Measurements from ENCODE around the gene RABGAP1. TPM values are rescaled to one million over a fixed set of nuclear protein-coding genes. Genes with fewer than 3 reads are reported as not detected.

RABGAP1 gene
- total RNA-seq, 1 donor from 2014 or later, result 44.7 TPM

GRCh38 chr9:123135430-123135829, 194.6 kb downstream of the RABGAP1 start:
- Histone ChIP-seq H3K9ac (ENCODE audit: low read length) (no peak overlapping the region), H3K27ac (ENCODE audit: low read depth, low read length) (no peak overlapping the region), H3K4me2 (ENCODE audit: low read length) (no peak overlapping the region), H3K4me3 (ENCODE audit: insufficient read depth, low read depth, low read length) (no peak overlapping the region), H2AFZ (ENCODE audit: low read depth, low read length) (no peak overlapping the region), H4K20me1 (ENCODE audit: insufficient read depth, low read length) (no peaks in the 10 kb centered on the region), H3K36me3 (ENCODE audit: insufficient read depth, low read length) (no peaks in the 10 kb centered on the region), H3K4me1 (ENCODE audit: insufficient read depth, low read length) (no peaks in the 10 kb centered on the region), H3K79me2 (ENCODE audit: insufficient read depth, low read length) (no peaks in the 10 kb centered on the region), H3K9me3 (ENCODE audit: insufficient read depth, low read depth, low read length) (no peaks in the 10 kb centered on the region), H3K27me3 (ENCODE audit: insufficient read depth, low read length) (no peaks in the 10 kb centered on the region)
- Mint-ChIP-seq H3K27me3 (ENCODE audit: low read depth, unreplicated experiment) (no peaks in the 10 kb centered on the region), H3K36me3 (ENCODE audit: low read depth, unreplicated experiment) (no peaks in the 10 kb centered on the region), H3K4me1 (ENCODE audit: low read depth, unreplicated experiment) (no peaks in the 10 kb centered on the region), H3K9me3 (ENCODE audit: unreplicated experiment) (no peaks in the 10 kb centered on the region), H3K27ac (ENCODE audit: unreplicated experiment) (no peak overlapping the region), H3K4me3 (ENCODE audit: unreplicated experiment) (no peak overlapping the region)
- DNase-seq (ENCODE audit: low read depth), result no peak
- FAIRE-seq, result no peak
- TF ChIP-seq, protein P1, sequence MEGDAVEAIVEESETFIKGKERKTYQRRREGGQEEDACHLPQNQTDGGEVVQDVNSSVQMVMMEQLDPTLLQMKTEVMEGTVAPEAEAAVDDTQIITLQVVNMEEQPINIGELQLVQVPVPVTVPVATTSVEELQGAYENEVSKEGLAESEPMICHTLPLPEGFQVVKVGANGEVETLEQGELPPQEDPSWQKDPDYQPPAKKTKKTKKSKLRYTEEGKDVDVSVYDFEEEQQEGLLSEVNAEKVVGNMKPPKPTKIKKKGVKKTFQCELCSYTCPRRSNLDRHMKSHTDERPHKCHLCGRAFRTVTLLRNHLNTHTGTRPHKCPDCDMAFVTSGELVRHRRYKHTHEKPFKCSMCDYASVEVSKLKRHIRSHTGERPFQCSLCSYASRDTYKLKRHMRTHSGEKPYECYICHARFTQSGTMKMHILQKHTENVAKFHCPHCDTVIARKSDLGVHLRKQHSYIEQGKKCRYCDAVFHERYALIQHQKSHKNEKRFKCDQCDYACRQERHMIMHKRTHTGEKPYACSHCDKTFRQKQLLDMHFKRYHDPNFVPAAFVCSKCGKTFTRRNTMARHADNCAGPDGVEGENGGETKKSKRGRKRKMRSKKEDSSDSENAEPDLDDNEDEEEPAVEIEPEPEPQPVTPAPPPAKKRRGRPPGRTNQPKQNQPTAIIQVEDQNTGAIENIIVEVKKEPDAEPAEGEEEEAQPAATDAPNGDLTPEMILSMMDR (IDR thresholded peaks at IDR 0.05; ENCODE audit: insufficient read depth, low read depth, low read length), result no peak

- no peaks in the 10 kb centered on the region for H3K27me3 ChIP-seq (ENCODE audit: insufficient read depth, low read length)
- no peaks in the 10 kb centered on the region for H3K9me3 ChIP-seq (ENCODE audit: insufficient read depth, low read depth, low read length)
- H3K36me3 ChIP-seq (ENCODE audit: insufficient read depth, low read length), result no peaks in the 10 kb centered on the region
- DNase-seq (ENCODE audit: low read depth), result no peak
- no peak overlapping the region for H3K9ac ChIP-seq (ENCODE audit: low read length)
- Mint-ChIP-seq H3K36me3 (ENCODE audit: low read depth, unreplicated experiment) (no peaks in the 10 kb centered on the region), H3K27ac (ENCODE audit: unreplicated experiment) (no peak overlapping the region), H3K4me3 (ENCODE audit: unreplicated experiment) (no peak overlapping the region), H3K4me1 (ENCODE audit: low read depth, unreplicated experiment) (no peaks in the 10 kb centered on the region), H3K9me3 (ENCODE audit: unreplicated experiment) (peaks cover 3% of the 10 kb centered on the region), H3K27me3 (ENCODE audit: low read depth, unreplicated experiment) (no peaks in the 10 kb centered on the region)
- no peaks in the 10 kb centered on the region for H3K79me2 ChIP-seq (ENCODE audit: insufficient read depth, low read length)
- H2AFZ ChIP-seq (ENCODE audit: low read depth, low read length), result no peak overlapping the region
- H3K4me3 ChIP-seq (ENCODE audit: insufficient read depth, low read depth, low read length), result no peak overlapping the region
- no peak overlapping the region for H3K27ac ChIP-seq (ENCODE audit: low read depth, low read length)
- no peak for TF ChIP-seq EZH2 (IDR thresholded peaks at IDR 0.05; ENCODE audit: insufficient read depth, low read length)
- TF ChIP-seq, protein P1 (IDR thresholded peaks at IDR 0.05; ENCODE audit: insufficient read depth, low read depth, low read length), result no peak
- no peaks in the 10 kb centered on the region for H4K20me1 ChIP-seq (ENCODE audit: insufficient read depth, low read length)
- FAIRE-seq, result no peak
- no peak overlapping the region for H3K4me2 ChIP-seq (ENCODE audit: low read length)
- H3K4me1 ChIP-seq (ENCODE audit: insufficient read depth, low read length), result no peaks in the 10 kb centered on the region
Observed at GRCh38 chr9:123138163-123138562, 197.3 kb downstream of the RABGAP1 start.

DNA sequence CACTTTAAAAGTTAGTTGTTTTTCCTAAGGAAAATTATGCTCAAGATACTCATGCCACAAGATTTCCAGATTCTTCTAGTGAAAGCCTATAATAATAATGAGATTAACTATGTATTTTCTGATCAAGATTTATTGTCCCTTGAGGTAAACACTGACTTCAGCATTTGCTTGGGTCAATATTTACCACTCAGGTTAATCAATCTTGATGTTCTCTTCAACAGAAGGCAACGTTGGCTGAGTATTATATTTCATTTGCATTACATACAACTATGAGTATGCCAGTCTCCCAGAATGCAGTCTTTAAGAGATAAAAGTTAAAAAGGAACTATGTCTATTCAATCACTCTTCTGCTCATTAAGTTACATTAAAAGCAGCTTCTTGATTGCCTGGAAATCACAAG, 208.2 kb downstream of the RABGAP1 start:
- no peaks in the 10 kb centered on the region for H3K36me3 Mint-ChIP-seq (ENCODE audit: low read depth, unreplicated experiment)
- no peaks in the 10 kb centered on the region for H3K27me3 Mint-ChIP-seq (ENCODE audit: low read depth, unreplicated experiment)
- FAIRE-seq, result no peak
- H3K9ac ChIP-seq (ENCODE audit: low read length), result no peak overlapping the region
- no peak overlapping the region for H3K4me3 Mint-ChIP-seq (ENCODE audit: unreplicated experiment)
- no peaks in the 10 kb centered on the region for H3K79me2 ChIP-seq (ENCODE audit: insufficient read depth, low read length)
- H3K27me3 ChIP-seq (ENCODE audit: insufficient read depth, low read length), result no peaks in the 10 kb centered on the region
- no peaks in the 10 kb centered on the region for H3K4me1 ChIP-seq (ENCODE audit: insufficient read depth, low read length)
- no peaks in the 10 kb centered on the region for H3K9me3 ChIP-seq (ENCODE audit: insufficient read depth, low read depth, low read length)
- no peak overlapping the region for H3K4me3 ChIP-seq (ENCODE audit: insufficient read depth, low read depth, low read length)
- no peaks in the 10 kb centered on the region for H3K36me3 ChIP-seq (ENCODE audit: insufficient read depth, low read length)
- no peak overlapping the region for H3K27ac Mint-ChIP-seq (ENCODE audit: unreplicated experiment)
- no peak overlapping the region for H3K27ac ChIP-seq (ENCODE audit: low read depth, low read length)
- H2AFZ ChIP-seq (ENCODE audit: low read depth, low read length), result no peak overlapping the region
- H3K4me2 ChIP-seq (ENCODE audit: low read length), result no peak overlapping the region
- peaks cover 3% of the 10 kb centered on the region for H3K9me3 Mint-ChIP-seq (ENCODE audit: unreplicated experiment)
- TF ChIP-seq, protein P1 (IDR thresholded peaks at IDR 0.05; ENCODE audit: insufficient read depth, low read depth, low read length), result no peak
- no peak for TF ChIP-seq EZH2 (IDR thresholded peaks at IDR 0.05; ENCODE audit: insufficient read depth, low read length)
- H3K4me1 Mint-ChIP-seq (ENCODE audit: low read depth, unreplicated experiment), result no peaks in the 10 kb centered on the region
- H4K20me1 ChIP-seq (ENCODE audit: insufficient read depth, low read length), result no peaks in the 10 kb centered on the region
- no peak for DNase-seq (ENCODE audit: low read depth)

All from astrocyte (in vitro differentiated cells and primary cell).